ENCODE measurements around the gene PPP1R18.
"Not testable (repeated sequence)": the region's sequence is repeated elsewhere in the genome, so short reads cannot be mapped to it uniquely, and the experiment has no call there.

The PPP1R18 gene, protein sequence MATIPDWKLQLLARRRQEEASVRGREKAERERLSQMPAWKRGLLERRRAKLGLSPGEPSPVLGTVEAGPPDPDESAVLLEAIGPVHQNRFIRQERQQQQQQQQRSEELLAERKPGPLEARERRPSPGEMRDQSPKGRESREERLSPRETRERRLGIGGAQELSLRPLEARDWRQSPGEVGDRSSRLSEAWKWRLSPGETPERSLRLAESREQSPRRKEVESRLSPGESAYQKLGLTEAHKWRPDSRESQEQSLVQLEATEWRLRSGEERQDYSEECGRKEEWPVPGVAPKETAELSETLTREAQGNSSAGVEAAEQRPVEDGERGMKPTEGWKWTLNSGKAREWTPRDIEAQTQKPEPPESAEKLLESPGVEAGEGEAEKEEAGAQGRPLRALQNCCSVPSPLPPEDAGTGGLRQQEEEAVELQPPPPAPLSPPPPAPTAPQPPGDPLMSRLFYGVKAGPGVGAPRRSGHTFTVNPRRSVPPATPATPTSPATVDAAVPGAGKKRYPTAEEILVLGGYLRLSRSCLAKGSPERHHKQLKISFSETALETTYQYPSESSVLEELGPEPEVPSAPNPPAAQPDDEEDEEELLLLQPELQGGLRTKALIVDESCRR

DNA sequence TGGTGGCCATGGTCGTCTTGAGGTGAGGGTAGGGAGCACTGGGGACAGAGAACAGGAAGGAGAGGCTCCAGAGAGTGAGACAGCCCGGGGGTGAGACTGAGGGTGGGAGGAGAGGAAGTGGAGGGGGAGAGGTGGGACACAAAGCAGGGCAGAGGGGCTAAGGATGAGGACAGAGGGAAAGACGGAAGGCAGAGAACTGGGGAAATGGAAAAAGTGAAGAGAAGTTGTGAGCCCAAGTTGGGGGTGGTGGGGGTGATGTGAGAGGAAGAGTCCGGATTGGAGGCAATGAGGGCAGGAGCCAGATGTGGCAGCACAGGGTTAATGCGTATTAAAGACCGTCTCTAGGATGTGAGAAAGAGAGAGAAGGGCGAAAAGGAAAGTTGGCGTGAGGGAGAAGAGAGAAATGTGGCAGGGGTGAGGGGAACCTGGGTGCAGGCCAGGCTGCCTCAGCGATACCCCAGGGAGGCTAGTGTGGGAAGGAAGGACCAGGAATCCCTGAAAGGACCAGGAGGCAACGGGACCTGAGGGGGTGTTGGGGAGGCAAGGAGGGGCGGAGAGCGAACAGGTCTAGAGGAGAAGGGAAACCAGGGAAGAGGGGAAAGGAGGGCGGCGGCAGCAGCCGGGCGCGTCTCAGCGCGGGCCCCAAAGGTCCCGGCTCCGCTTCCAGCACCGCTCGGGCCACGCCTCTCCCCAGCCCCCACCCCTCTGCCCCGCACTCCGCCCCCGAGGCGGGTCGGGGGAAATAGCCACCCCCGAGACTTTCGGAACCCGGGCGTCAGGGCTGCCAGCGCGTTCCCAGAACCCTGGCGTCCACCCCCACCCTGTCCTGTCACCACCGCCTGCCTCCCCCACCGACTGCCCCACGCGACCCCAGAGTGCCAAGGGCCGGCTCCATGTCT, at the start of gene PPP1R18:
TSS of gene PPP1R18 (minus strand) at position 637 of the 899 bp plus-strand sequence. CDS start at position 10, 627 bp downstream.
- peak; percentile 18 for DNase-seq

DNA sequence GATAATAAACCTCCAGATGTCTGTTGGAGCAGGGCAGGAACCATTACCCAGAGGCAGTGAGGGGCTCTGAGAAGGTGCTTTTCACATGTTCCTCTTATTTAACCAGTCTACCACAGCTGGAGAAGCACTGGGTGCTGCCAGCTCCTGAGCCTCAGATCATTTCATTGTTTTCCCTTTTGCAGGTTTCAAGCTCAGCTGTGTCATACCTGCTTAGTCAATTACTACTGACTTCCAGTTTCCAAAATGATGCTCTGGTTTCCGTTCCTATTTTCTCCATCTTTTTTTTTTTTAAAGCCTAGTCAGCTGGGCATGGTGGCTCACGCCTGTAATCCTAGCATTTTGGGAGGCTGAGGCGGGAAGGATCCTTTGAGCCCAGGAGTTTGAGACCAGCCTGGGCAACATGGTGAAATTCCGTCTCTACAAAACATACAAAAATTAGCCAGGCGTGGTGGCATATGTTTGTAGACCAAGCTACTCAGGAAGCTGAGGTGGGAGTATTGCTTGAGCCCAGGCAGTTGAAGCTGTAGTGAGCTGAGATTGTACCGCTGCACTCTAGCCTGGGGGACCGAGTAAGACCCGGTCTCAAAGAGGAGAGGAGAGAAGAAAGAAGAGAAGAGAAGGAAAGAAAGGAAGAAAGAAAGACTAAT, 49.3 kb upstream of the PPP1R18 start:
- DNase-seq: no peak

GRCh38 chr6:30732237-30732943, 45.9 kb upstream of the PPP1R18 start:
- no peak for DNase-seq

DNA sequence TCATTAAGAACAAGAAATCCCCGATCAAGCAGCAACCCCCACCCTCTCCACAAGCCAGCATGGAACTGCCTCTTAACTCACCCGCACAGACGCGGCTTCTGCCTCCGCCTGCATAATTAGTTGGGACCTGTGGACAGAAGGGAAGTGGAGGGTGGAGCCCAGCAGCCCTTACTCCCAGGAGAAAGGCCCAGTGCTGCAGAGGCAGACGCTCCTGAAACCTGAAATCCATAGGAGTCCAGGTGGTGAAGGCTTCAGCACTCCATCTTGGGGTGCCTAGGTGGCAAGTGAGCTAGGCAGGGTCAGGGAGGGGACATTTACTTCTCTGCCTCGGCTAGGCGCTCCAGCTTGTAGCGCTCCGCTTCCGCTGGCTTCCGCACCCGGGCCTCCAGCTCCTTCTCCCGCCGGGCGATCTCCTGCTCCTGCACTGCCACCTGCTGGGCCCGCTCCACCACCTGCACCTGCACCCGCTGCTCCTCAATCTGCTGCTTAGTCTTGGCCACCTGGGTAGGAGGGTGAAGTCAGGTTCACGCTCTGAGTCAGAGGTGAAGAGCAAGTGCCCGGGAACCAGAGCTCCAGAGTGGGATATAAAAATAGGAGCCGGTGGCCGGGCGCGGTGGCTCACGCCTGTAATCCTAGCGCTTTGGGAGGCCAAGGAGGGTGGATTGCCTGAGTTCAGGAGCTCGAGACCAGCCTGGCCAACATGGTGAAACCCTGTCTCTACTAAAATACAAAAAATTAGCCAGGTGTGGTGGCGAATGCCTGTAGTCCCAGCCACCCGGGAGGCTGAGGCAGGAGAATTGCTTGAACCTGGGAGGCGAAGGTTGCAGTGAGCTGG, 44.4 kb upstream of the PPP1R18 start:
- DNase-seq: peak; percentile 89

- DNase-seq: no peak
Observed at GRCh38 chr6:30727920-30728553, 41.6 kb upstream of the PPP1R18 start.

GRCh38 chr6:30726506-30727413, 40.3 kb upstream of the PPP1R18 start:
- DNase-seq: peak; percentile 7

DNA sequence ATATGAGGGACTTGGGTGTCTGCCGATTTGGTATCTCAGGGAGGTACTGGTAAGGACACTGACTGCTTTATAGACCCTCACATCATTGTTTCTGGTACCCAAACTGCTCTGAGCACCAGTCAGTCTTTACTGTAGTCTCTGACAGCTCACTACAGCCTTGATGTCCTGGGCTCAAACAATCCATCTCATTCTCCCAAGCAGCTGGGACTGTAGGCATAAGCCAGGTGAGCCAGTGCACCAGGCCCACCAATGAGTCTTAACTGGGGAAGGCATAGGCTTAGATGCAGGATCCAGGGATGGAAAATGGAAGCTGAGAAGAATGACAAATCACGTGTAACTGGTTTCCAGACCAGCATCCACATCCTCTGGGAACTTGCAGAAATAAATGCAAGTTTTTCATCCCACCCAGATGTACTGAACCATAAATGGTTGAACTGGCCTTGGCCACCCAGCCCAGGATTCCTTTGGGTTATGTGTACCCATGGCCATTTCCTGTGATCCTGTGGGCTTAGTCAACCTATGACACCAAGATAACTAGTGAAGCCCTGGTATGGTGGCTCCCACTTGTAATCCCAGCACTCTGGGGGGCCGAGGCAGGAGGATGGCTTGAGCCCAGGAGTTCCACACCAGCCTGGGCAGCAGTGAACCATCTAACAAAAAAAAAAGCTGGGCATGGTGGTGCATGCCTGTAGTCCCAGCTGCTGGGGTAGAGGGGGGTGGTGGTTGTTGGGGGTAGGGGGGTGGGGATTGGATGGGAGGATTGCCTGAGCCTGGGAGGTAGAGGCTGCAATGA, 39.5 kb upstream of the PPP1R18 start:
- peak; percentile 36 for DNase-seq

DNA sequence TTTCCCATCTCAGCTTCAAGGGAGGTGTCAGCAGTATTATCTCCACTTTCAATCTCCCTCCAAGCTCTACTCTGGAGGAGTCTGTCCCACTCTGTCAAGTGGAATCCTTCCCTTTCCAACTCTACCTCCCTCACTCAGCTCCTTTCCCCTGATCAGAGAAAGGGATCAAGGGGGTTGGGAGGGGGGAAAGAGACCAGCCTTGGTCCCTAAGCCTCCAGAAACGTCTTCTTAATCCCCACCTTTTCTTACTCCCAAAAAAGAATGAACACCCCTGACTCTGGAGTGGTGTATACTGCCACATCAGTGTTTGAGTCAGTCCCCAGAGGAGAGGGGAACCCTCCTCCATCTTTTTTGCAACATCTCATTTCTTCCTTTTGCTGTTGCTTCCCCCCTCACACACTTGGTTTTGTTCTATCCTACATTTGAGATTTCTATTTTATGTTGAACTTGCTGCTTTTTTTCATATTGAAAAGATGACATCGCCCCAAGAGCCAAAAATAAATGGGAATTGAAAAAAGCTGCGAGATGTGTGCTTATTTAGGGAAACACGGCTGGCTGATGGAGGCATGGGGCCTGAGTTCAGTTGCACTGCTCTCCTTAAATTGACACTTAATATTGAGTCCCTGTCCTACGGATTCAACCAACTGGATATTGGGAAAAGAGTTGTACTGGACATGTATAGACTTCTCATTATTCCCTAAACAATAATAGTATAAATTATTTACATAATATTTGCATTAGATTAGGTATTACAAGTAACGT, 38.6 kb upstream of the PPP1R18 start:
- DNase-seq: no peak

- DNase-seq: not testable (repeated sequence)
Observed at GRCh38 chr6:30723843-30724741, 37.6 kb upstream of the PPP1R18 start.

- DNase-seq: not testable (repeated sequence)
Observed at GRCh38 chr6:30723159-30723842, 36.9 kb upstream of the PPP1R18 start.

- peak; percentile 66 for DNase-seq
Observed at GRCh38 chr6:30722280-30723112, 36.1 kb upstream of the PPP1R18 start.

DNA sequence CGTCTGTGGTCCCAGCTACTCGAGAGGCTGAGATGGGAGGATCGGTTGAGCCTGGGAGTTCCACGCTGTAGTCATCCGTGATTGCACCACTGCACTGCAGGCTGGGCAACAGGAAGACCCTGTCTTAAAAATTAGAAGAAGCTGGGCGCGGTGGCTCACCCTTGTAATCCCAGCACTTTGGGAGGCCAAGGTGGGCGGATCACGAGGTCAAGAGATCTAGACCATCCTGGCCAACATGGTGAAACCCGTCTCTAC, 35.5 kb upstream of the PPP1R18 start:
- not testable (repeated sequence) for DNase-seq

- DNase-seq: peak; percentile 85
Observed at GRCh38 chr6:30721198-30722024, 35.0 kb upstream of the PPP1R18 start.

GRCh38 chr6:30720738-30721197, 34.3 kb upstream of the PPP1R18 start:
- DNase-seq: peak; percentile 59

Measured in NCI-H1105 treated with DMSO at 0.1 percent for 48 hours (cell line).